CD14-positive monocyte (primary cell): ENCODE results near the gene SLU7. TPM values are rescaled to one million over a fixed set of nuclear protein-coding genes. Genes with fewer than 3 reads are reported as not detected.

ENCODE experiments used
- DNase-seq, 3 donors: peaks; one replicate each; pipeline ENCODE4 v3.0.0-alpha.2; 2011 to 2022
- H2AFZ ChIP-seq: 2 replicates; pipeline ENCODE4 v1.6.0; 2012; ENCODE audit warnings: mild to moderate bottlenecking, low read depth, low read length, inconsistent platforms; ENCODE audit not compliant: insufficient read depth, poor library complexity, severe bottlenecking
- H3K27ac ChIP-seq, 2 donors: 1 replicate in 1 of 2; 2 replicates in 1 of 2; pipeline ENCODE4 v1.5.1; 2012 to 2013; ENCODE audit warnings: low read length in 2 of 2, control low read depth in 1 of 2, inconsistent platforms in 1 of 2, low read depth in 1 of 2, mild to moderate bottlenecking in 1 of 2
- H3K27me3 ChIP-seq, 2 donors: one replicate each; pipeline versions ENCODE4 v1.6.0 to v1.6.1; 2011 to 2013; ENCODE audit warnings: low read length in 2 of 2; ENCODE audit not compliant: control insufficient read depth in 2 of 2, insufficient read depth in 2 of 2
- H3K36me3 ChIP-seq, 2 donors: replicated peaks in 1 of 2; 1 replicate in 1 of 2; 2 replicates in 1 of 2; pipeline versions ENCODE4 v1.5.1 to v1.6.1; 2012 to 2013; ENCODE audit warnings: low read length in 2 of 2, control low read depth in 1 of 2, inconsistent platforms in 1 of 2, mild to moderate bottlenecking in 1 of 2; ENCODE audit not compliant: insufficient read depth in 2 of 2, control insufficient read depth in 1 of 2
- H3K4me1 ChIP-seq, 2 donors: 1 replicate in 1 of 2; 2 replicates in 1 of 2; pipeline versions ENCODE4 v1.5.1 to v1.6.1; 2012 to 2013; ENCODE audit warnings: low read length in 2 of 2, control low read depth in 1 of 2, inconsistent platforms in 1 of 2, mild to moderate bottlenecking in 1 of 2, moderate library complexity in 1 of 2; ENCODE audit not compliant: insufficient read depth in 2 of 2, control insufficient read depth in 1 of 2
- H3K4me2 ChIP-seq: replicated peaks from 2 replicates; pipeline ENCODE3; 2012; ENCODE audit warnings: low read length, moderate library complexity, mild to moderate bottlenecking; ENCODE audit not compliant: poor library complexity, severe bottlenecking; ENCODE audit errors: extremely low read depth
- H3K4me3 ChIP-seq, 3 experiments: fragments of 200-600 bp in 1 of 3; sonication (generic) in 1 of 3; replicated peaks in 1 of 3; 1 replicate in 2 of 3; 2 replicates in 1 of 3; pipeline ENCODE4 v1.5.1; 2011 to 2013; ENCODE audit warnings: low read length in 3 of 3, mild to moderate bottlenecking in 3 of 3, control low read depth in 2 of 3, low read depth in 2 of 3, inconsistent platforms in 1 of 3, moderate library complexity in 1 of 3
- H3K79me2 ChIP-seq: 2 replicates; pipeline ENCODE4 v1.6.0; 2012; ENCODE audit warnings: mild to moderate bottlenecking, control low read depth, inconsistent platforms, low read length, moderate library complexity; ENCODE audit not compliant: insufficient read depth
- H3K9ac ChIP-seq: 2 replicates; pipeline ENCODE4 v1.6.0; 2017; ENCODE audit warnings: low read length, mild to moderate bottlenecking; ENCODE audit not compliant: insufficient read depth, poor library complexity, severe bottlenecking
- H3K9me3 ChIP-seq, 2 donors: replicated peaks in 1 of 2; 1 replicate in 1 of 2; 2 replicates in 1 of 2; pipeline versions ENCODE4 v1.5.1 to v1.6.1; 2012 to 2013; ENCODE audit warnings: low read length in 2 of 2, control low read depth in 1 of 2; ENCODE audit not compliant: control insufficient read depth in 1 of 2, insufficient read depth in 1 of 2
- H4K20me1 ChIP-seq: 2 replicates; pipeline ENCODE4 v1.6.0; 2012; ENCODE audit warnings: mild to moderate bottlenecking, low read length, control low read depth, moderate library complexity; ENCODE audit not compliant: insufficient read depth
- H3K27ac Mint-ChIP-seq, 7 donors: one replicate each; pipeline ENCODE4 v1.8.0; 2020; ENCODE audit warnings: mild to moderate bottlenecking in 7 of 7, mixed read lengths in 7 of 7, moderate library complexity in 6 of 7, inconsistent platforms in 2 of 7
- H3K27me3 Mint-ChIP-seq, 3 donors: one replicate each; pipeline ENCODE4 v1.8.0; 2021 to 2022; ENCODE audit warnings: low read depth in 3 of 3, mild to moderate bottlenecking in 3 of 3, mixed read lengths in 3 of 3, moderate library complexity in 3 of 3, inconsistent platforms in 1 of 3
- H3K36me3 Mint-ChIP-seq, 2 donors: one replicate each; pipeline ENCODE4 v1.8.0; 2020; ENCODE audit warnings: mixed read lengths in 2 of 2, inconsistent platforms in 1 of 2, mild to moderate bottlenecking in 1 of 2
- H3K4me1 Mint-ChIP-seq: one replicate; pipeline ENCODE4 v1.8.0; 2020; ENCODE audit warnings: mild to moderate bottlenecking, mixed read lengths
- H3K4me3 Mint-ChIP-seq, 2 donors: one replicate each; pipeline ENCODE4 v1.8.0; 2020; ENCODE audit warnings: mild to moderate bottlenecking in 2 of 2, mixed read lengths in 2 of 2, moderate library complexity in 1 of 2
- H3K9me3 Mint-ChIP-seq, 7 donors: one replicate each; pipeline ENCODE4 v1.8.0; 2020 to 2022; ENCODE audit warnings: mixed read lengths in 7 of 7, mild to moderate bottlenecking in 6 of 7, moderate library complexity in 6 of 7, inconsistent platforms in 2 of 7
- WGBS: methylation state at CpG from one replicate; pipeline ENCODE4 v1.1.5; 2013; ENCODE audit warnings: missing lambda C conversion rate; ENCODE audit not compliant: insufficient coverage; 5-methylcytosine and 5-hydroxymethylcytosine counted together
- intact Hi-C, 2 donors: fragments of 100-400 bp; cut with micrococcal nuclease; formaldehyde crosslinking; loops; one replicate each; pipeline versions ENCODE4 v1.15.0 to v1.15.1; 2023
- polyA plus RNA-seq, 3 donors: library from polyadenylated mRNA; depleted of rRNA in 1 of 3; unstranded in 2 of 3; stranded (reverse) in 1 of 3; fragments of 300-500 nt in 2 of 3; fragments of >200 nt in 1 of 3; fragmentation: Illumina TruSeq in 2 of 3; gene quantifications; 1 replicate in 2 of 3; 2 replicates in 1 of 3; pipeline ENCODE4 v1.2.3, GENCODE V29; 2012 to 2021
- TF ChIP-seq, protein P1 (sequence below): fragments of 200-600 bp; IDR thresholded peaks from one replicate; pipeline ENCODE4 v1.8.0; 2022; ENCODE audit warnings: antibody characterized with exemption, mild to moderate bottlenecking

The SLU7 gene
- polyA plus RNA-seq, 3 donors, result 38.4 to 61.6 (median 42.3) TPM

DNA sequence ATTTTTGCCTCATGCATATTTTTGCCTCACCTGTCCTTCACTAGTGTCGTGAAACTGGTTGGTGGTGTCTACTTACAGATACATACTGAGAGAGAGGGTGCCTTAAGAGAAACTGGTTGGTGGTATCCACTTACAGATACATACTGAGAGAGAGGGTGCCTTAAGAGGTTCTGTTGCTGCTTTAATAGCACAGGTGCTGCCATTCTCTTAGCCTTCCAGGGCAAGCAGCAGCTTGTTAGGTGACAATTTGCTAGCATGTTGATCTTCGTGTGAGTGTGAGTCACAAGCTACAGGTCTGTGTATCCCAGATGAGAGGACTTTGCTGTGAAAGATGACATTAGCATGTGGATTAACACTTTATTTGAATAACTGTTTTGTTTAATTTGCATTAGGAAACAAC lies 4.2 kb upstream of the SLU7 start:
- DNase-seq, result no peak
- Mint-ChIP-seq H3K36me3 (peaks cover 8 to 14% of the 10 kb centered on the region in 2 donors), H3K4me3 (peak overlapping the region in 1 of 2 donors; percentile 5), H3K4me1 (peaks cover 47% of the 10 kb centered on the region), H3K27me3 (no peaks in the 10 kb centered on the region), H3K27ac (no peak overlapping the region), H3K9me3 (no peaks in the 10 kb centered on the region)
- peaks cover 65% of the 10 kb centered on the region for H3K79me2 ChIP-seq
- H3K27me3 ChIP-seq, result no peaks in the 10 kb centered on the region
- no peaks in the 10 kb centered on the region for H3K9me3 ChIP-seq
- peaks cover 31 to 61% of the 10 kb centered on the region in 2 donors for H3K4me1 ChIP-seq
- peak overlapping the region in 1 of 2 donors; percentile 46 for H3K27ac ChIP-seq
- TF ChIP-seq, protein P1, sequence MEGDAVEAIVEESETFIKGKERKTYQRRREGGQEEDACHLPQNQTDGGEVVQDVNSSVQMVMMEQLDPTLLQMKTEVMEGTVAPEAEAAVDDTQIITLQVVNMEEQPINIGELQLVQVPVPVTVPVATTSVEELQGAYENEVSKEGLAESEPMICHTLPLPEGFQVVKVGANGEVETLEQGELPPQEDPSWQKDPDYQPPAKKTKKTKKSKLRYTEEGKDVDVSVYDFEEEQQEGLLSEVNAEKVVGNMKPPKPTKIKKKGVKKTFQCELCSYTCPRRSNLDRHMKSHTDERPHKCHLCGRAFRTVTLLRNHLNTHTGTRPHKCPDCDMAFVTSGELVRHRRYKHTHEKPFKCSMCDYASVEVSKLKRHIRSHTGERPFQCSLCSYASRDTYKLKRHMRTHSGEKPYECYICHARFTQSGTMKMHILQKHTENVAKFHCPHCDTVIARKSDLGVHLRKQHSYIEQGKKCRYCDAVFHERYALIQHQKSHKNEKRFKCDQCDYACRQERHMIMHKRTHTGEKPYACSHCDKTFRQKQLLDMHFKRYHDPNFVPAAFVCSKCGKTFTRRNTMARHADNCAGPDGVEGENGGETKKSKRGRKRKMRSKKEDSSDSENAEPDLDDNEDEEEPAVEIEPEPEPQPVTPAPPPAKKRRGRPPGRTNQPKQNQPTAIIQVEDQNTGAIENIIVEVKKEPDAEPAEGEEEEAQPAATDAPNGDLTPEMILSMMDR, result no peak
- no CpG with 5 or more reads among the region's 2 CpGs for WGBS
- H2AFZ ChIP-seq, result peak overlapping the region; percentile 36
- H3K36me3 ChIP-seq, result peaks cover 1 to 16% of the 10 kb centered on the region in 2 donors
- no peak overlapping the region for H3K9ac ChIP-seq
- no peaks in the 10 kb centered on the region for H4K20me1 ChIP-seq
- no peak overlapping the region for H3K4me3 ChIP-seq
- intact Hi-C loops, result no loop called here
- no peak overlapping the region for H3K4me2 ChIP-seq

DNA sequence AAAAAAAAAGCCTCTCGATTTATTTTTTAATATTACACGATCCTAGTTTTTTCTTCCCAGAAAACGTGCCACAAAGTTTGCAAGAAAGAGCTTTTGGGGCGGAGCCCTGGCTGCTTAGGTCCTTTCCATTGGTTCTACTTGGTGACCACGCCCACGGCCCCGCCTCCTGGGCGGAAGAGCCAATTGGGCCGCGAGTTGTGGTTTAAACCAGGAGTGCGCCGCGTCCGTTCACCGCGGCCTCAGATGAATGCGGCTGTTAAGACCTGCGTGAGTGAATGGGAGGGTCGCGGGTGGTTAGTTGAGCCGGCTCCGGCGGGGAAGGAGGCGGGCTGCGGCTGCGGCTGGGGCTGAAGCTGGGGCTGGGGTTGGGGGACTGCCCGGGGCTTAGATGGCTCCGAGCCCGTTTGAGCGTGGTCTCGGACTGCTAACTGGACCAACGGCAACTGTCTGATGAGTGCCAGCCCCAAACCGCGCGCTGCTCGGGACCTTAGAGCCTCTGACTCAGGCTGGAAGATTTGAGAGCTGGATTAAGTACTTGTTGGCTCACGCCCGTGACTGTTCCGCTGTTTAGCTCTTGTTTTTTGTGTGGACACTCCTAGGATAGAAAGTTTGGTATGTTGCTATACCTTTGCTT lies 2.9 kb upstream of the SLU7 start, which contains the start of gene PTTG1:
Gene PTTG1 (plus strand): TSS at position 231 of the 634 bp plus-strand sequence. CDS start 458 bp downstream, outside the sequence.
- 0% methylated on average over 32 of the region's 39 CpGs for WGBS
- intact Hi-C loops, result no loop called here
- Histone ChIP-seq H2AFZ (peak within 1 kb of the TSS; percentile 89), H3K4me2 (peak within 1 kb of the TSS; percentile 86), H3K36me3 (peaks cover 0 to 6% of the 10 kb centered on the region in 2 donors), H3K27me3 (no peaks in the 10 kb centered on the region), H3K4me1 (peaks cover 40 to 72% of the 10 kb centered on the region in 2 donors), H3K4me3 (peak within 1 kb of the TSS; percentile 67 to 88 (median 84)), H3K27ac (peak within 1 kb of the TSS; percentile 32 to 81), H3K9ac (peak within 1 kb of the TSS; percentile 80), H3K79me2 (peaks cover 75% of the 10 kb centered on the region), H4K20me1 (peaks cover 7% of the 10 kb centered on the region), H3K9me3 (no peaks in the 10 kb centered on the region)
- TF ChIP-seq, protein P1, result no peak
- H3K27ac Mint-ChIP-seq, result peak within 1 kb of the TSS; percentile 90 to 99 (median 94)
- peaks cover 3 to 13% of the 10 kb centered on the region in 2 donors for H3K36me3 Mint-ChIP-seq
- no peaks in the 10 kb centered on the region for H3K27me3 Mint-ChIP-seq
- peaks cover 58% of the 10 kb centered on the region for H3K4me1 Mint-ChIP-seq
- no peaks in the 10 kb centered on the region for H3K9me3 Mint-ChIP-seq
- peak within 1 kb of the TSS; percentile 96 to 97 for H3K4me3 Mint-ChIP-seq
- DNase-seq, result peak; percentile 90 to 96 (median 92)
